GM12878 (cell line): ENCODE measurements around the gene CHST8. TPM values are rescaled to one million over a fixed set of nuclear protein-coding genes. Genes with fewer than 3 reads are reported as not detected.

Source experiments
- KLF5 ChIP-seq: fragments of 450-650 bp; IDR thresholded peaks from 2 replicates; pipeline ENCODE4 v1.6.1; 2014; ENCODE audit warnings: mild to moderate bottlenecking; ENCODE audit not compliant: partially characterized antibody
- LARP7 ChIP-seq: fragments of 450-650 bp; IDR thresholded peaks from 2 replicates; pipeline ENCODE4 v1.6.1; 2017; ENCODE audit warnings: mild to moderate bottlenecking
- MTA3 ChIP-seq: IDR thresholded peaks from 2 replicates; pipeline ENCODE4 v1.6.1; 2012; ENCODE audit warnings: low read length, inconsistent platforms, borderline replicate concordance
- NR2C2 ChIP-seq: IDR thresholded peaks from 2 replicates; pipeline ENCODE4 v1.6.1; 2011; ENCODE audit warnings: borderline replicate concordance, low read depth; ENCODE audit not compliant: control insufficient read depth, insufficient read length
- POLR2AphosphoS2 ChIP-seq: IDR thresholded peaks from 2 replicates; pipeline ENCODE4 v1.6.1; 2011; ENCODE audit warnings: low read depth, mild to moderate bottlenecking, low read length, improper control_type of control experiment, moderate library complexity
- PRDM15 ChIP-seq: fragments of 450-650 bp; formaldehyde crosslinking; IDR thresholded peaks from 2 replicates; pipeline ENCODE4 v1.4.0; 2020; ENCODE audit warnings: mild to moderate bottlenecking, moderate library complexity
- polyA plus RNA-seq, 11 experiments: library from polyadenylated mRNA; depleted of rRNA in 4 of 11; unstranded in 6 of 11; stranded (reverse) in 5 of 11; fragments of >200 nt; fragmentation: Nextera tagmentation in 4 of 11; fragmentation: Illumina TruSeq in 1 of 11; extraction: Ambion mirVana in 4 of 11; extraction: Trizol in 1 of 11; gene quantifications; 1 replicate in 1 of 11; 2 replicates in 10 of 11; pipeline versions ENCODE4 v1.2.1 to v1.2.3, GENCODE V29; 2011 to 2016; ENCODE audit warnings: inconsistent platforms in 2 of 11, missing spikeins in 2 of 11, low read depth in 1 of 11
- total RNA-seq, 4 experiments: library from RNA; depleted of rRNA in 3 of 4; stranded (reverse); fragments of >200 nt in 3 of 4; fragmentation: Illumina TruSeq in 1 of 4; extraction: Trizol in 1 of 4; gene quantifications; 2 replicates each; pipeline versions ENCODE4 v1.2.1 to v1.2.3, GENCODE V29; 2013 to 2021
- TF ChIP-seq, protein P1 (sequence below): fragments of 450-650 bp; IDR thresholded peaks from 2 replicates; pipeline ENCODE4 v1.6.1; 2017; ENCODE audit warnings: borderline replicate concordance

CHST8 gene
- total and polyA plus RNA-seq, 10 of the 15 experiments (the other 5 are each of a cell fraction or from before 2014, with no cell fraction given), result 0.06 TPM; not detected in 9

GRCh38 chr19:33664744-33665143, 43.0 kb downstream of the CHST8 start (continued):
- TF ChIP-seq PRDM15 (CRISPR knock-in tag), result no peak
- TF ChIP-seq POLR2AphosphoS2, result no peak
- TF ChIP-seq LARP7, result no peak
- no peak for TF ChIP-seq MTA3
- TF ChIP-seq, protein P1, sequence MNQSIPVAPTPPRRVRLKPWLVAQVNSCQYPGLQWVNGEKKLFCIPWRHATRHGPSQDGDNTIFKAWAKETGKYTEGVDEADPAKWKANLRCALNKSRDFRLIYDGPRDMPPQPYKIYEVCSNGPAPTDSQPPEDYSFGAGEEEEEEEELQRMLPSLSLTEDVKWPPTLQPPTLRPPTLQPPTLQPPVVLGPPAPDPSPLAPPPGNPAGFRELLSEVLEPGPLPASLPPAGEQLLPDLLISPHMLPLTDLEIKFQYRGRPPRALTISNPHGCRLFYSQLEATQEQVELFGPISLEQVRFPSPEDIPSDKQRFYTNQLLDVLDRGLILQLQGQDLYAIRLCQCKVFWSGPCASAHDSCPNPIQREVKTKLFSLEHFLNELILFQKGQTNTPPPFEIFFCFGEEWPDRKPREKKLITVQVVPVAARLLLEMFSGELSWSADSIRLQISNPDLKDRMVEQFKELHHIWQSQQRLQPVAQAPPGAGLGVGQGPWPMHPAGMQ, result no peak
- no peak for TF ChIP-seq KLF5
- no peak for TF ChIP-seq NR2C2
